ENCODE results near the gene PGBD2. TPM values are rescaled to one million over a fixed set of nuclear protein-coding genes. Genes with fewer than 3 reads are reported as not detected.
A peak's percentile ranks its signal among the peaks of the same experiment; 100 is the strongest.
"Not testable (repeated sequence)": the region's sequence is repeated elsewhere in the genome, so short reads cannot be mapped to it uniquely, and the experiment has no call there.

PGBD2 gene
- total RNA-seq, 1 experiment from 2014 or later: 7.8 TPM

- Mint-ChIP-seq H3K4me1 (ENCODE audit: low read depth, unreplicated experiment) (peaks cover 35% of the 10 kb centered on the region), H3K9me3 (ENCODE audit: low read depth, unreplicated experiment) (no peaks in the 10 kb centered on the region), H3K36me3 (ENCODE audit: insufficient read depth, unreplicated experiment) (peaks cover 4% of the 10 kb centered on the region), H3K27ac (ENCODE audit: unreplicated experiment) (no peak overlapping the region), H3K27me3 (ENCODE audit: unreplicated experiment) (no peaks in the 10 kb centered on the region), H3K4me3 (ENCODE audit: low read depth, unreplicated experiment) (no peak overlapping the region)
- BruUV-seq (replicated peaks): no TSS peak
- peak; percentile 56 for DNase-seq
- intact Hi-C loops (cut with micrococcal nuclease; ENCODE audit: unreplicated experiment): loop anchor here (1.0 kb wide), 1 partner anchor 19 kb away; the partner anchor contains the start of gene PGBD2
- TF ChIP-seq CTCF (IDR thresholded peaks at IDR 0.05; ENCODE audit: unreplicated experiment): peak; percentile 54
- CTCF ChIA-PET: no interaction called here
Measured at GRCh38 chr1:248924696-248925532, 18.9 kb downstream of the PGBD2 start.

- CTCF ChIA-PET; H3K9me3 Mint-ChIP-seq (ENCODE audit: low read depth, unreplicated experiment); H3K27ac Mint-ChIP-seq (ENCODE audit: unreplicated experiment); H3K4me3 Mint-ChIP-seq (ENCODE audit: low read depth, unreplicated experiment); BruUV-seq (replicated peaks); H3K36me3 Mint-ChIP-seq (ENCODE audit: insufficient read depth, unreplicated experiment); intact Hi-C loops (cut with micrococcal nuclease; ENCODE audit: unreplicated experiment); DNase-seq; H3K27me3 Mint-ChIP-seq (ENCODE audit: unreplicated experiment): not testable (repeated sequence)
- H3K4me1 Mint-ChIP-seq (ENCODE audit: low read depth, unreplicated experiment): peaks cover 35% of the 10 kb centered on the region
Measured at GRCh38 chr1:248925859-248926258, 19.8 kb downstream of the PGBD2 start.

GRCh38 chr1:248926401-248927182 is 20.6 kb downstream of the PGBD2 start:
- Mint-ChIP-seq H3K4me1 (ENCODE audit: low read depth, unreplicated experiment) (peaks cover 35% of the 10 kb centered on the region), H3K4me3 (ENCODE audit: low read depth, unreplicated experiment) (no peak overlapping the region), H3K27ac (ENCODE audit: unreplicated experiment) (peak overlapping the region; percentile 58), H3K9me3 (ENCODE audit: low read depth, unreplicated experiment) (no peaks in the 10 kb centered on the region), H3K36me3 (ENCODE audit: insufficient read depth, unreplicated experiment) (no peaks in the 10 kb centered on the region), H3K27me3 (ENCODE audit: unreplicated experiment) (no peaks in the 10 kb centered on the region)
- DNase-seq: no peak
- BruUV-seq (replicated peaks): no TSS peak
- CTCF ChIA-PET: interaction anchor here (0.6 kb wide), 1 partner anchor 169 kb away, joined by 3 read pairs; no protein-coding TSS in a partner anchor
- intact Hi-C loops (cut with micrococcal nuclease; ENCODE audit: unreplicated experiment): no loop called here
- TF ChIP-seq CTCF (IDR thresholded peaks at IDR 0.05; ENCODE audit: unreplicated experiment): no peak

- H3K9me3 Mint-ChIP-seq (ENCODE audit: low read depth, unreplicated experiment); intact Hi-C loops (cut with micrococcal nuclease; ENCODE audit: unreplicated experiment); DNase-seq; BruUV-seq (replicated peaks); H3K36me3 Mint-ChIP-seq (ENCODE audit: insufficient read depth, unreplicated experiment); H3K27me3 Mint-ChIP-seq (ENCODE audit: unreplicated experiment); H3K4me3 Mint-ChIP-seq (ENCODE audit: low read depth, unreplicated experiment): not testable (repeated sequence)
- peaks cover 35% of the 10 kb centered on the region for H3K4me1 Mint-ChIP-seq (ENCODE audit: low read depth, unreplicated experiment)
- CTCF ChIA-PET: interaction anchor here (0.6 kb wide), 1 partner anchor 170 kb away, joined by 3 read pairs; no protein-coding TSS in a partner anchor
- peak overlapping the region; percentile 58 for H3K27ac Mint-ChIP-seq (ENCODE audit: unreplicated experiment)
Measured at GRCh38 chr1:248927283-248927682, 21.2 kb downstream of the PGBD2 start.

GRCh38 chr1:248928122-248928521 is 22.1 kb downstream of the PGBD2 start:
- H3K27ac Mint-ChIP-seq (ENCODE audit: unreplicated experiment): peak overlapping the region; percentile 40
- H3K9me3 Mint-ChIP-seq (ENCODE audit: low read depth, unreplicated experiment); H3K4me3 Mint-ChIP-seq (ENCODE audit: low read depth, unreplicated experiment); BruUV-seq (replicated peaks); DNase-seq; H3K27me3 Mint-ChIP-seq (ENCODE audit: unreplicated experiment); H3K36me3 Mint-ChIP-seq (ENCODE audit: insufficient read depth, unreplicated experiment); intact Hi-C loops (cut with micrococcal nuclease; ENCODE audit: unreplicated experiment); CTCF ChIA-PET: not testable (repeated sequence)
- peaks cover 35% of the 10 kb centered on the region for H3K4me1 Mint-ChIP-seq (ENCODE audit: low read depth, unreplicated experiment)

- BruUV-seq (replicated peaks); H3K27me3 Mint-ChIP-seq (ENCODE audit: unreplicated experiment); H3K27ac Mint-ChIP-seq (ENCODE audit: unreplicated experiment); H3K9me3 Mint-ChIP-seq (ENCODE audit: low read depth, unreplicated experiment); CTCF ChIA-PET; DNase-seq; H3K36me3 Mint-ChIP-seq (ENCODE audit: insufficient read depth, unreplicated experiment); H3K4me3 Mint-ChIP-seq (ENCODE audit: low read depth, unreplicated experiment); intact Hi-C loops (cut with micrococcal nuclease; ENCODE audit: unreplicated experiment): not testable (repeated sequence)
- H3K4me1 Mint-ChIP-seq (ENCODE audit: low read depth, unreplicated experiment): peaks cover 35% of the 10 kb centered on the region
Measured at GRCh38 chr1:248930037-248930436, 24.0 kb downstream of the PGBD2 start.

- intact Hi-C loops (cut with micrococcal nuclease; ENCODE audit: unreplicated experiment); H3K4me1 Mint-ChIP-seq (ENCODE audit: low read depth, unreplicated experiment); H3K4me3 Mint-ChIP-seq (ENCODE audit: low read depth, unreplicated experiment); H3K27me3 Mint-ChIP-seq (ENCODE audit: unreplicated experiment); CTCF ChIA-PET; H3K9me3 Mint-ChIP-seq (ENCODE audit: low read depth, unreplicated experiment); BruUV-seq (replicated peaks); DNase-seq; H3K36me3 Mint-ChIP-seq (ENCODE audit: insufficient read depth, unreplicated experiment); H3K27ac Mint-ChIP-seq (ENCODE audit: unreplicated experiment): not testable (repeated sequence)
Measured at GRCh38 chr1:248938173-248938809, 32.3 kb downstream of the PGBD2 start.

All from Calu3 (cell line).